Renal cortex interstitium (tissue), 11 donors: ENCODE measurements around the gene MAML3. TPM values are rescaled to one million over a fixed set of nuclear protein-coding genes. Genes with fewer than 3 reads are reported as not detected.
A peak's percentile ranks its signal among the peaks of the same experiment; 100 is the strongest.

ENCODE experiments used
- DNase-seq, 11 donors: peaks; one replicate each; pipeline ENCODE4 v3.0.0-alpha.2; 2013; ENCODE audit warnings: low read depth in 9 of 11, low spot score in 4 of 11; ENCODE audit errors: extremely low read depth in 1 of 11
- polyA plus RNA-seq, 3 donors: library from polyadenylated mRNA; unstranded; fragments of 120-200 nt; gene quantifications; one replicate each; pipeline ENCODE4 v1.2.1, GENCODE V29; 2013; ENCODE audit not compliant: insufficient read length in 3 of 3

Gene MAML3
- polyA plus RNA-seq, 3 donors = 16.2 to 18.5 (median 17.8) TPM

GRCh38 chr4:140163029-140163810 is 9.2 kb upstream of the MAML3 start:
- no peak for DNase-seq

GRCh38 chr4:140162596-140162995 is 8.6 kb upstream of the MAML3 start:
- no peak for DNase-seq

GRCh38 chr4:140158365-140159030 is 4.5 kb upstream of the MAML3 start:
- no peak for DNase-seq

- no peak for DNase-seq
Observed at GRCh38 chr4:140157341-140157740, 3.4 kb upstream of the MAML3 start.

- no peak for DNase-seq
Observed at GRCh38 chr4:140156529-140157171, 2.7 kb upstream of the MAML3 start.

GRCh38 chr4:140154572-140154891 is 548 bp upstream of the MAML3 start:
- no peak for DNase-seq

- DNase-seq = no peak
Observed at GRCh38 chr4:140153419-140153717, 616 bp downstream of the MAML3 start.

- DNase-seq = peak in 1 of 11 donors; percentile 61
Observed at GRCh38 chr4:140152751-140153418, 1.1 kb downstream of the MAML3 start.

- DNase-seq = peak in 5 of 11 donors; percentile 34 to 66 (median 59)
Observed at GRCh38 chr4:140152013-140152703, 1.8 kb downstream of the MAML3 start.

- peak in 9 of 11 donors; percentile 79 to 94 (median 89) for DNase-seq
Observed at GRCh38 chr4:140151699-140152012, 2.3 kb downstream of the MAML3 start.

GRCh38 chr4:140150886-140151698 is 2.9 kb downstream of the MAML3 start:
- peak; percentile 88 to 96 (median 91) for DNase-seq

GRCh38 chr4:140150636-140150885 is 3.4 kb downstream of the MAML3 start:
- DNase-seq = peak in 1 of 11 donors; percentile 88

- DNase-seq = peak in 7 of 11 donors; percentile 44 to 71 (median 64)
Observed at GRCh38 chr4:140149846-140150635, 3.9 kb downstream of the MAML3 start.

GRCh38 chr4:140144050-140144449 is 9.9 kb downstream of the MAML3 start:
- DNase-seq = no peak

- DNase-seq = no peak
Observed at GRCh38 chr4:140141210-140141835, 12.7 kb downstream of the MAML3 start.

GRCh38 chr4:140140566-140140965 is 13.4 kb downstream of the MAML3 start:
- DNase-seq = no peak

GRCh38 chr4:140138428-140138827 is 15.6 kb downstream of the MAML3 start:
- no peak for DNase-seq

- no peak for DNase-seq
Observed at GRCh38 chr4:140137671-140138070, 16.3 kb downstream of the MAML3 start.
